Measurements from ENCODE around the gene GRAMD1C.
"Not testable (repeated sequence)": the region's sequence is repeated elsewhere in the genome, so short reads cannot be mapped to it uniquely, and the experiment has no call there.

The GRAMD1C gene

DNA sequence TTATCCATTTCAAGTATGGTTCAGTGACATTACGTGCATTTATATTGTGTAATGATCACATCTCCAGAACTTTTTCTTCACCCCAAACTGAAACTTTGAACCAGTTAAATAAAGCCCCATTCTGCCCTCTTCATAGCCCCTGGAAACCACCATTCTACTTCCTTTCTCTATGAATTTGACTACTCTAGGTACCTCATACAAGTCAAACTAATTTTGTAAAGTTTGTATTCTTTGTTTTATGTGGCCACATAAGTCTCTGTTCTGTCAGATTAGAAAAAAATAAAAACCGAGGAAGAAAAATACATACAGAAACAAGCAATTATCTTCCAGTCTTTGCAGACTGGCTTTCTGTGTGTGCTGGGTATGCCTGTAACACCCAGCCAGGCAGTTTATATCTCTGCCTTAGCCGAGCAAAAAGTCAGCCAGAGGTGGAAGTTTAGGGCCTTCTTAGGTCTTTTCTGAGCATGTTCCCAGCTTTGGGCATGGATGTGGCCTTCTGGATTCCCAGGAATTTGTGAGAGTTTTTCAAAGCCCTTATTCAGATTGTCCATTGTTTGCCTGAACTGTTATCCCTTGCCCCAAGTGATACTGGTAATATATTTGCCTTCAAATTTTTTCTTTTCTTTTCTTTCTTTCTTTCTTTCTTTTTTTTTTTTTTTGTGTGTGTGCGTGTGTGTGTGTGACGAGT lies 6.0 kb upstream of the GRAMD1C start:
- H3K4me3 ChIP-seq (ENCODE audit: low read depth, low read length): no peak overlapping the region
- TF ChIP-seq CTCF (IDR thresholded peaks at IDR 0.05; ENCODE audit: control insufficient read depth, extremely low read depth, insufficient read depth): no peak
- DNase-seq (ENCODE audit: low read depth): no peak

DNA sequence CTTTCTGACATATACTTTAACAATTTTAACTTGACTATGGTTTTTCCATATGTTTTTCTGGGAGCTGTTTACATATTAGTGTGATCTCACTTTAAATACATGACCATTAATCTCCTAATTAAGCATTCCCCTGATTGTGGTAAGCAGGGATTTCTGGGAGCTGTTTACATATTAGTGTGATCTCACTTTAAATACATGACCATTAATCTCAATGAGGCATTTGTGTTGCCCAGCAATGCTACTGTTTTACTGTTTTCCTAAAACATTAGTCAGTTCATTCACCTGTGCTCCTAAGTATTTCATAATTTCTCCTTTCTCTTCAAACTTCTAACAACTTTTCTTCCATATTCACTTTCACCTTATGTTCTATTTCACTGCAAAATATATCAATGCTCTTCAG lies 3.6 kb upstream of the GRAMD1C start:
- no peak for TF ChIP-seq CTCF (IDR thresholded peaks at IDR 0.05; ENCODE audit: control insufficient read depth, extremely low read depth, insufficient read depth)
- H3K4me3 ChIP-seq (ENCODE audit: low read depth, low read length): no peak overlapping the region
- no peak for DNase-seq (ENCODE audit: low read depth)

DNA sequence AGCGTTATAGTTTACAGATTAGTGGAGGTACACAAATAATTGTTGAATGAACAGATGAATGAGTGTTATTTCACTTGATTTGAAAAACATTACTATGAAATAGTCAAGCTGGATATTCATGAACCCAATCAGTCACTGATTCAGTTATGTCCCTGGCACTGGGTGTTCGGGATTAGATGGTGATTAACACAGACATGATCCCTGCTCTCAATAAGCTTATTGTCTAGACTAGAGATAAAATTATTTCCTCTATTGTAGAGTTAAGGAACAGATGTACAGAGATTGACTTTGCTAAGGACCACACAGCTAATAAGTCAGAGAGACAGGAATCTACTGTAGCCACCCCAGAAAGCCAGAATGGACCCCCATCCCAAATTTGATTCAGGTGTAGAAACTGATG lies 963 bp downstream of the GRAMD1C start:
- no peak for TF ChIP-seq CTCF (IDR thresholded peaks at IDR 0.05; ENCODE audit: control insufficient read depth, extremely low read depth, insufficient read depth)
- no peak for DNase-seq (ENCODE audit: low read depth)
- H3K4me3 ChIP-seq (ENCODE audit: low read depth, low read length): peak overlapping the region; percentile 60; the same call in 1 of the 2 replicates

- no peak for DNase-seq (ENCODE audit: low read depth)
- TF ChIP-seq CTCF (IDR thresholded peaks at IDR 0.05; ENCODE audit: control insufficient read depth, extremely low read depth, insufficient read depth): peak; percentile 61
These were observed 6.1 kb downstream of the GRAMD1C start for GRCh38 chr3:113844622-113845222.

GRCh38 chr3:113847247-113847646 lies 8.7 kb downstream of the GRAMD1C start:
- no peak overlapping the region for H3K4me3 ChIP-seq (ENCODE audit: low read depth, low read length)
- no peak for TF ChIP-seq CTCF (IDR thresholded peaks at IDR 0.05; ENCODE audit: control insufficient read depth, extremely low read depth, insufficient read depth)
- DNase-seq (ENCODE audit: low read depth): no peak

More at GRCh38 chr3:113844622-113845222, 6.1 kb downstream of the GRAMD1C start:
- no peak overlapping the region for H3K4me3 ChIP-seq (ENCODE audit: low read depth, low read length)

GRCh38 chr3:113847664-113848461 lies 9.3 kb downstream of the GRAMD1C start:
- H3K4me3 ChIP-seq (ENCODE audit: low read depth, low read length): no peak overlapping the region

DNA sequence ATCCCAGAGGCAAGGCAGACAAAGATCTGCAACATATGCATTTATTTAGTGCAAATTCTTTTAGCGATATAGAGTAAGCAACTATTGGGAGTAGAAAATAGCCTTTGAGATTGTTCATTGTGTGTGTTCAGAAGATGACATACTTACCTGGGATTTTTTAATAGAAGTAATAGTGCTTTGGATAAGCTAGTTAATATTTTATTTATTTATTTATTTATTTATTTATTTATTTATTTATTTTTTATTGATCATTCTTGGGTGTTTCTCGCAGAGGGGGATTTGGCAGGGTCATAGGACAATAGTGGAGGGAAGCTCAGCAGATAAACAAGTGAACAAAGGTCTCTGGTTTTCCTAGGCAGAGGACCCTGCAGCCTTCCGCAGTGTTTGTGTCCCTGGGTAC lies 10.5 kb downstream of the GRAMD1C start:
- not testable (repeated sequence) for DNase-seq (ENCODE audit: low read depth); H3K4me3 ChIP-seq (ENCODE audit: low read depth, low read length)

More at GRCh38 chr3:113847664-113848461, 9.3 kb downstream of the GRAMD1C start:
- no peak for TF ChIP-seq CTCF (IDR thresholded peaks at IDR 0.05; ENCODE audit: control insufficient read depth, extremely low read depth, insufficient read depth)
- DNase-seq (ENCODE audit: low read depth): peak; percentile 55

- H3K4me3 ChIP-seq (ENCODE audit: low read depth, low read length); DNase-seq (ENCODE audit: low read depth): not testable (repeated sequence)
These were observed 11.3 kb downstream of the GRAMD1C start for GRCh38 chr3:113849841-113850240.

GRCh38 chr3:113850391-113850790 lies 11.8 kb downstream of the GRAMD1C start:
- not testable (repeated sequence) for H3K4me3 ChIP-seq (ENCODE audit: low read depth, low read length)

More at GRCh38 chr3:113850391-113850790, 11.8 kb downstream of the GRAMD1C start:
- not testable (repeated sequence) for DNase-seq (ENCODE audit: low read depth)

Measured in LNCaP clone FGC (cell line).